Measurements from ENCODE around the gene MYBBP1A.

DNA sequence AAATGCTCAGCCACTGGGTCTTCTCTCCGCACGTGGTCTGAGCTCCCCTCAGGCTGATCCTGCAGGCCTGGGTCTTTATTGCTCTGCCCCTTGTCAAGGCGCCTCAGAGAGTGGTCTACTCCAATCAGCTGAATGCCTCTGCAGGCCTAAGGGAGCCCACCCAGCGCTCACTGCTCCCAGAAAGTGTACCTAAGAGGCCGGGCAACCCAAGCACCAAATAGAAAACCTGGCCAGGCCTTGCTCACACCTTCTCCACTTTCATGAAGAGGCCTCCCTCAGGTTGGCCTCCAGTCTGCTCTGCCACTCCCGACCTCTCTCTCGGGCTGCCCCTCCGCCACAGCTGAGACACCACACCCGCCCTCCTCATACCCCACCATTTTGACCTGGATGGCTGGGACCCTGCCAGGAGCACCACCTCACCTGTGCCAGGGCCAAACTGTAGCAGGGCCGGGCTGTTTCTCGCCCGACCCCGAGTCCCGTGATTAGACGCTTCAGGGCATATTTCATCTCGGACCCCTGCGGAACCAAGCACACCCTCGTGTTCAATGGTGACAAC is 665 bp downstream of the MYBBP1A start:
- TF ChIP-seq, protein P1, sequence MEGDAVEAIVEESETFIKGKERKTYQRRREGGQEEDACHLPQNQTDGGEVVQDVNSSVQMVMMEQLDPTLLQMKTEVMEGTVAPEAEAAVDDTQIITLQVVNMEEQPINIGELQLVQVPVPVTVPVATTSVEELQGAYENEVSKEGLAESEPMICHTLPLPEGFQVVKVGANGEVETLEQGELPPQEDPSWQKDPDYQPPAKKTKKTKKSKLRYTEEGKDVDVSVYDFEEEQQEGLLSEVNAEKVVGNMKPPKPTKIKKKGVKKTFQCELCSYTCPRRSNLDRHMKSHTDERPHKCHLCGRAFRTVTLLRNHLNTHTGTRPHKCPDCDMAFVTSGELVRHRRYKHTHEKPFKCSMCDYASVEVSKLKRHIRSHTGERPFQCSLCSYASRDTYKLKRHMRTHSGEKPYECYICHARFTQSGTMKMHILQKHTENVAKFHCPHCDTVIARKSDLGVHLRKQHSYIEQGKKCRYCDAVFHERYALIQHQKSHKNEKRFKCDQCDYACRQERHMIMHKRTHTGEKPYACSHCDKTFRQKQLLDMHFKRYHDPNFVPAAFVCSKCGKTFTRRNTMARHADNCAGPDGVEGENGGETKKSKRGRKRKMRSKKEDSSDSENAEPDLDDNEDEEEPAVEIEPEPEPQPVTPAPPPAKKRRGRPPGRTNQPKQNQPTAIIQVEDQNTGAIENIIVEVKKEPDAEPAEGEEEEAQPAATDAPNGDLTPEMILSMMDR (IDR thresholded peaks at IDR 0.05; ENCODE audit: low read depth, low read length): no peak
- no peak for TF ChIP-seq EZH2phosphoT487 (IDR thresholded peaks at IDR 0.05; ENCODE audit: low read depth)
